Embryonic facial prominence (tissue), 1 donor: Measurements from ENCODE around the gene WFS1.
A peak's percentile ranks its signal among the peaks of the same experiment; 100 is the strongest.

Experiments used
- DNase-seq: peaks from one replicate; pipeline ENCODE4 v3.0.0-alpha.2; 2016; ENCODE audit errors: extremely low spot score

Gene WFS1

DNA sequence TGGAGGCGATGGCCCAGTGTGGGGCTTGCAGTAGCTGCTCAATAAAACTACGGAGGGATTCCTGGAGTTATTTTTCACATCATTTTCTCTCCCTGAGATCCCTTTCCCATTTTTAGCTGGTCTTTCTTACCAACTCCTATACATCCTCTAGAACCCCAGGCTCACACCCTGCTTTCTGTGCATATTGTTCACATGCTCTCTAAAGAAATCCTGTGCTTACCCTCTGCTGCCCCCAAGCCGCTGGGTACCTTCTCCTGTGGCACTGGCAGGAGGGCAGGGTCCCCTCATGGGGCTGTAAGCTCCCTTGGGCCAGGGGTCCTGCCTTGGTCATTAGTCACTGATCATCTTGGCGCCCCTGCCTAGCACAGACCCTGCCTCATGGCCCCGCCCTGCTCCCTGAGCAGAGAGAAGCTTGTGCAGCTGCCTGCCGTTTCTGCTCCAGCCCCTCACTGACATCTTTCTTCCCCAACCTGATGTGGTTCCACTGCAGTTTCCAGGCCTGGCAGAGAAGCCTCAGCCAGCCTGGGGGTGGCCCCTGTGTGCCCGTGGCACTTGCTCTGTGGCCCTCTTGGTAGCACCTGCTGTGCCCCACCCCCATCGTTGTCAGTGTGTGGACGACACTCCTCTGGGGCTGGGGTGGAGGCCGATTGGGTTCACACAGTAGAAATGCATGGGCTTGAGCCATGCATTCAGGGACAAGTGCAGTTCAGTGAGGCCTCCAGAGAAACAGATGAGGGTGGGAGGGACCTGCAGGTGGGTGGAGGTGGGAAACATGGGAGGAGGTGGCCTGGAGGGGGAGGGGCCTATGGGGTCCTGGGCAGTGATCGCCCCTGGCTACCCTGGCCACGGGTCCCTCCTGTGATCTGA lies 69.5 kb downstream of the WFS1 start:
- DNase-seq: no peak

DNA sequence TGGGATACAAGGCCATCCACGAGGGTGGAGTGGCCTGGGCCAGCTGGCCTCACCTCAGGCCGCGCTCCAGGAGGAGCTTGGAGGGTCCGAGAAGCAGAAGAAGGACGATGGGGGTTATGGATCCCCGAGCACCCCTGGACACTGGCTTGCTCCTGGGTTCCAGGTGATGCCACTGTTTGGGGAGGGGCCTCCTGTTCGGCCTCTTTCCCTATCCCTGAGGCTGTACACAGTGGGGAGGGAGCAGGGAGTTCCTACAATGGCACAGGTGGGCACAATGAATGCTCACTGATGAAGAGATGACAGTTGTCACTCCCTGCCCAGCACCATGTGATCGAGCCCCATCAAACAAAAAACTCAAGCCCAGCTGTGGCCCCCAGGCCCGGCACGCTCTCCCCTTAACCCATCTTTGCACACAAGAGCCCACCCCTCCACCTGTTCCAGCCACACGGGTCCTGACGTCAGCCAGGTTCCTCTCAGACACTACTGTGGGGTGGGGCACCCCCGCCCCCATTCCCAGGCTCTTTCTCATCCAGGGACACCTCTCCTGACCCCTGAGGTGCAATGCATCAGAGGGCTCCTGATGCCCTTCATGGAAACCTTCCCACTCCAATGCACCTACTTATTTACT lies 70.3 kb downstream of the WFS1 start:
- DNase-seq: no peak

DNA sequence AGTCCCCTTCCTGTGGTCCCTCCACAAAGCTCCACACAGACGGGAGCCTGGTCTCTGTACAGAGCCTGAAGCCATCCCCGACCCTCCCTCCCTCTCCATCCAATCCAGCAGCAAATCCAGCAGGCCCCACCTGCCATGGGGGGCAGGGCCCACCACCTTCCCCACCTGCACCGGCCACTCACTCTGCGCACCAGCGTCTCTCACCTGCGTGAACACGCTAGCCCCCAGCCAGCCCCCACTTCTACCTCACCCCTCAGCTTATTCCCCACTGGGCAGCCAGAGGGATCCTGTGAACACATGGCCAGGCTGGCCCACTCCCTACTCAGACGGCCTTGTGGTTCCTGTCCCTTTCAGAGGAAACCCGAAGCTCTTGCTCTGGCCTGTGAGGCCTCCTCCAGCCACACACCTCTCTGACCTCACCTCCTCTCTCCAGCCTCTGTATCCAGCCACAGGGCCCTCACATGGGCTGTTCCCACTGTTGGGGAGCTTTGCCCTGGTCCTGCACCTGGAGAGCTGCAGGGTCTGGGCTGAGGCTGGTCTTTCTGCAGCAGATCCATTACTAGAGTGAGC lies 70.9 kb downstream of the WFS1 start:
- no peak for DNase-seq

DNA sequence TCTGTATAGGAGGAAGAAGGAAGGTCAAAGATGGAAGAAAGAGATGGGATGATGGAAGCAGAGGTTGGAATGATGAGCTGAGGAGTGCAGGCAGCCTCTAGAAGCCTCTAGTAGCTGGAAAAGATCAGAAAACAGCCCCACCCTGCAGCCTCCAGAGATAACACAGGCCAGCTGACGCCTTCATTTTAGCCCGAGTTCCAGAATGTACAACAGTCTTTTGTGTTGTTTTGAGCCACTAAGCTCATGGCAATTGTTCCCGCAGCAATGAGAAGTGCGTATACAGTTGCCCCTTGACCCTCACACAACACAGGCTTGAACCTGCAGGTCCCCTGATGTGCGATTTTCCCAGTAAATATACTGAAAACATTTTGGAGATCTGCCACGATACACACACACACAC lies 72.0 kb downstream of the WFS1 start:
- DNase-seq: no peak

DNA sequence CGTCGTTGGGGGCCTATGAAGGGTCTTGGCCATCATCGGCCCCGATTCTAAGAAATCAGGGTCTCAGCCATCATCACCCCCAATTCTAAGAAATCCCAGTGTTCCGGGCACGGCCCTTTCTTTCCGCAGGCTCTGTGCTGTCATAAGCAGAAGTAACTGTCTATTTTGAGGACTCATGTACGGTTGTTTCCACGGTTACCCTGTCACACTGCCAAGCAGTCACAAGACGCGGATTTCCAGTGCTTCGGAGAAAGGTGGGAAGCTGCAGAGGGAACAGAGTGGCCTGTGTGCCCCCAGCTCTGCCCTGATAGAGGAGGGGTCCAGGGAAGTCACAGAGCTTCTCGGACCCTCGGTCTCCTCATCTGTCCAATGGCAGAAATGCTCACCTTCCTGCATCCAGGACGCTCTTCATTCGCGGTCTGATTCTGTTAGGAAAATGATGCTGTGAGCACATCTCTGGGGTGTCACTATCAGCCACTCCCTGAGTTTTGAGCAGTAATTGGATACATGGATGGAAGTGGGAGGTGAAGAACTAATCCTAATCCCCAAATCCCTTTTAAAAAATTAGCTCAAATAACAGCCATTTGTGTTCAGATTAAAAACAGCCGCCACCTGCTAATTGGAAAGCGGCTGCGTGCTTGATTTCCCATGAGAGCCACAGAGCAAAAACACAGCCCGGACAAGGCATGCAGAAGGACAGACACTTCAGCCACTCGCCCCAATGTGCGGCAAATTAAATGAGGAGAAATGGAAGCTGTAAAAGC lies 73.1 kb downstream of the WFS1 start:
- DNase-seq: no peak

DNA sequence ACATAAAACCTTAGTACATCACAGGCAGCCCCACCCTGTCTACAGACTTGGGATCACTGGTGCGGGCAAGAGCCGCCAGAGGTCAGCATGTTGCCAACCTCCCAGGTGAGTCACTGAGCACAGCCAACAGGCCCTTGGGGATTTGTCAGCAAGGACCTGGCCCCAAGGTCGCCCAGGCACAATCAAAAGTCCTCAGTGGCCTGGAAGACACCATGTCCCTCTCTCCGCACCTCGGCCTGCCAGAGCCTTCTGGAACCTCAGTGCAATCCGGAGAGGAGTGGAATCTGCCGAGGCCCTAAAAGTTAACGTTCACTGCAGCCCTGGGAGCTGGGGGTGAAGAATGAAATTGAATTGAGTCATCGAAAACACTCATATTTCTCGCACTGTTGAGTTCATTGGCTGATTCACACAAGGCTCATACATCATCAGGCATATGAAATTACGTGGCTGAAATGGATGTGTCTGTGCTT lies 74.3 kb downstream of the WFS1 start:
- no peak for DNase-seq

DNA sequence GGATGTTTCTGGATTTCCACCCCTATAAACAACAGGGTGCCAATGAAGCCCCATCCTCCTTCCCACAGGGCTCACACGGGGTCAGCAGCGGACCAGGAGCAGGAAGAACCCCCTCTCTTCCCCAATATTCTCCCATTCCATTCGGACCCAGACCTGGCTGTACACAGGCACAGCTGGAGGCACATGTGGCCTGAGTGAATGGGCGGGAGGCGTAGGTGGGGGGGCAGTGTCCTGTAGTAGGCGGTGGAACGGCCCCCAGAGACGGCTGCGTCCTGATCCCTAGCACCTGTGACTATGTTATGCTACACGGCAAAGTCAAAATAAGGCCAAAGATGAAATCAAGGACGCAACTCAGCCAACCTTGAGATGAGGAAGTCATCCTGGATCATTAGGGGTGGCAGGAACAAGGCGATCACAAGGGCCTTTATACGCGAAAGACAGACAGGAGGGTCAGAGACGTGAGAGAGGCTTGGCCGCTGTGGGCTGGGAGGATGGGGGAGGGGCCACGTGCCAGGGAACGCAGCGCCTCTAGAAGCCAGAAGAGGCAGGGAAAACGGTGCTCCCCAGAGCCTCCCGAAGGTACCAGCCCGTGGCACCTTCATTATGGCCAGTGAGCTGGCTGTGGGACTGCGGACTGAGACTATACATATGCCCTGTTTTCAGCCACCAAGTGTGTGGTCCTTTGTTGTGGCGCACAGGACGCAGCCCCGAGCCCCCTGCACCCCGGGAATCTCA lies 75.6 kb downstream of the WFS1 start:
- no peak for DNase-seq

DNA sequence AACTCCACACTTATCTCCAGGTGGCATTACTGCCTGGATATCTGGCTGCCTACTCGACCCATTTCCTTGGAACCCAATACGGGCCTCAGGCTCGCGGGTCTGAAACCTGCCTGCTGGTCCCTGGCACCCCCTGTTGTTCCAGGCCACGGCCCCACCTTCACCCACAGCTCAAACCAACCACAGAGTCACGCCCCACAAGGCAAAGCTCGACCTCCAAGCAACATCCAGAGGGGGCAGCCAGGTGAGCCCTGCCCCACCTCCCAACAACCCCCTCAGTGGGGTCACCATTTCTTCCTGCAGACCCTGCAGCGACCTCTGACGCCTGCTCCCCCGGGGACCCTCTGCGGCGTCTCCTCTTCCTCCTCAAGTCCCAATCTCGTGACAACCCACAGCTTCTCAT lies 76.2 kb downstream of the WFS1 start:
- DNase-seq: no peak

DNA sequence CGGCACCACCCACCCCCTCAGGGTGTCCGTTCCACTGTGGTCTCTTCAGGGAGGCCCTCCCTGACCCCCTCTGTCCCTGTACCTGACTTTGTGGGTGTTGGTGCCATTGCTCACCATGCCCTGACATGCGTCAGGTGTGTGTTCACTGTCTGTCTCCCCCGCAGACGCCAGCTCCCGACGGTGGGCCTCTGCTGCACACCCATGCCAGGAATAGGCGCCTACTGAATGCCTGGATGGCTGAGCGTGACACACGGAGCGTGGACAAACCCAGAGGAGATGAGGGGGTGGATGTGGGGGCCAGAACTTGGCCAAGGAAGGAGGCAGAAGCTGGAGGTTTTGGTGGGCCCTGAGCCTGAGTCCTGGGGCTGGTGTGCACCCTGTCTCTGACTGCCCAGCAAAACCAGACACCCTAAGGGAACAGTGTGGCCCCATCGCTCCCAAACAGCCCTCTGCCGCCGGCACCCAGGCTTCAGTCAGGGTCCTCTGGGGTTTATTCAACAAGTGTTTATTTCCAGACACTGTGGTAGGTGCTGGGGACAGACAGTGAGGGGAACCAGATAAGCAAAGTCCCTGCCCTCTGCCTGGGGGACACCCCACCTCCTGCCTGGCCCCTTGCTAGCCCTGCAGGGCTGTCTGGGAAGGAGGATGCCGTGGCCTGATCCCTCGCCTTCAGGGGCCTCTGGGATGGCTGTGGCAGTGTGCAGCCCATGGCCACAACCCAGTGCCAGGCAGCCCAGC lies 76.9 kb downstream of the WFS1 start:
- no peak for DNase-seq

DNA sequence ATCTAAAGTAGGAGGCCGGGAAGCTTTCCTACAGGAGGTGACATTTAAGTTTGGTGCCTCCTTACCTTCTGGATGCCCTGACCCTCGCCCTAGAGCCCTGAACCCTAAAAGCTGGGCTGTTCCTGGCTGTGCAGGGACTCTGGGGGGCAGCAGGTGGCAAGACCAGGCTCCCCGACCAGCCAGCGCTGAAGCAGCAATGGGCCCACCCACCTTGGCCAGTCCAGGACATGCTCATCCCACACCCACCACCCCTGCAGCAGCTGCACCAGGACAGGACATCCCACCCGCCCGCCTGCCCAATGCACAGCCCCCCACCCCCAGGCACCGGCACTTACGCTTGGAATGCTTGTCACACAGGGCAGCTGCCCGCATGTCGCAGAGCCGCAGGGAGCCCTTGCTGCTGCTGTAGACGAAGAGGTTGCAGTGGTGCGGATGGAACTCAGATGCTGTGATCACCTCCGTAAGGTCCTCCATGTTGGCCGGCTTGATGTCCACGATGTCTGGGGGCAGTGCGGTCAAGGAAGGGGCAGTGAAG lies 77.9 kb downstream of the WFS1 start:
- DNase-seq: no peak

DNA sequence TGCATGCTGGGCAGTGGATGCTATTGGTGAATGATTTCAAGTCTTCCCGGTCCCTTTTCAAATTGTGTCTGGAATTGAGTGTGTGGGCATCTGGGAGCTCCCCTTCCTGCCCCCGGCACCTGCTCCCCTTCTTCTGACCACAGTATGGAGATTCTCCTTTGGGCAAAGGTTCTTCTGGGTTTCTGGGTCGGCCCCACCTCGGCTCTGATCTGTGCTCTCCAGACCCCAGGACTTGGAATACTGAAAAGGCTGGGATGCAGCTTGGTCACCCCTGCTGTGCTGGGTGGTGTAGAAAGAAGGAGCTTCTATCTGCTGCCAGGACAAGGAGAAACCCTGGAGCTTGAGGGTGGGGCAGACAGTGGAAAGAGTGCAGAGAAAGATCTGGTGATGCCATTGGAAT lies 78.8 kb downstream of the WFS1 start:
- DNase-seq: no peak

DNA sequence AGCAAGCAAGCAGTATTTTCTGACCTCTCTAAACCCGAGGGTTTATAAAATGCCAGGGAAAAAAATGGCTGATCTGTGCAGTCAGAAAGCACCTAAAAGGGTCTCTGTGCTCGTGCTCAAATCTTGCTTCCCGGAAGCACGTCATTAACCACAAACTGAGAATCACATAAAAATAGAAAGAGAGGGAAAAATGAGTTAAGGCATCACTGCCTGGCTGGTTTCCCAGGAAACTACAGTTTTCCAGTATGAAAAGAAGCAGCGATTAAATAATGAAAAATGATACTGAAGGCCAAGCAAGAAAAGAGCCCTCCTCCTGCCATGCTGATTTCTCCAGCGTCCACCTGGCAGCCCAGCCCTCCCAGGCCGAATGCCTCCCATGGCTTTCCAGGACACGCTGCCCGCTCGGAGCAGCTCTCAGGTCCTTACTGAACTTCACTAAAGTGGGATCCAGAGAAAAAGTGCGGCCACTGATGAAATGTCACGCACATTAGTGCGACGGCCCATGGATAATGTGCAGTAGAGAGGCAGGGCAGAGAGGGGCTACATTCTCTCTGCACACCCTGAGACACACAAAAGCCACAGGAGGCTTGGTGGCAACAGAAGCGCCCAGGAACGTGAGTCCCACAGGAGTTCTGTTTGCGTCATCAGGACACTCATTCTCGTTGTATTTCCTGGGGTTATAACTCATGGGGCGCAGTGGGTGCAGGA lies 80.4 kb downstream of the WFS1 start:
- peak; percentile 8 for DNase-seq

DNA sequence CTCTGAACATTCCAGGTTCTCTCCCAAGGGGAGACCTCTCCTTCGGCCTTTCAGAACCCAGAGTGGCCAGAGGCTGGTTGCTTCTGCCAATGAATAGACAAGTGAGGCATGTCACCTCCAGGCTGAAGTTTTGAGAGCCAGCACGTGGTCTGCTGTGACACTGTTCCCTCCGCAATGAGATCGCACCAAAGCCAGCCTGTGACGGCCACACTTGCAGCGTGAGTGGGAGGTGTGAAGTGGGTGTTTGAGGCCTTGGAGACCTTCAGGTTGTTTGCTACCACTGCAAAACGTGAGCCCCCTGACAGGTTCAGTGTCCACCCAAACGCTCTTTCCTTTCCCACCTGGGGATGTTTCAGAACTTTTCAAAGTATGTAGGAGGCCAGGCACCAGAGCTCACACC lies 81.0 kb downstream of the WFS1 start:
- DNase-seq: no peak

DNA sequence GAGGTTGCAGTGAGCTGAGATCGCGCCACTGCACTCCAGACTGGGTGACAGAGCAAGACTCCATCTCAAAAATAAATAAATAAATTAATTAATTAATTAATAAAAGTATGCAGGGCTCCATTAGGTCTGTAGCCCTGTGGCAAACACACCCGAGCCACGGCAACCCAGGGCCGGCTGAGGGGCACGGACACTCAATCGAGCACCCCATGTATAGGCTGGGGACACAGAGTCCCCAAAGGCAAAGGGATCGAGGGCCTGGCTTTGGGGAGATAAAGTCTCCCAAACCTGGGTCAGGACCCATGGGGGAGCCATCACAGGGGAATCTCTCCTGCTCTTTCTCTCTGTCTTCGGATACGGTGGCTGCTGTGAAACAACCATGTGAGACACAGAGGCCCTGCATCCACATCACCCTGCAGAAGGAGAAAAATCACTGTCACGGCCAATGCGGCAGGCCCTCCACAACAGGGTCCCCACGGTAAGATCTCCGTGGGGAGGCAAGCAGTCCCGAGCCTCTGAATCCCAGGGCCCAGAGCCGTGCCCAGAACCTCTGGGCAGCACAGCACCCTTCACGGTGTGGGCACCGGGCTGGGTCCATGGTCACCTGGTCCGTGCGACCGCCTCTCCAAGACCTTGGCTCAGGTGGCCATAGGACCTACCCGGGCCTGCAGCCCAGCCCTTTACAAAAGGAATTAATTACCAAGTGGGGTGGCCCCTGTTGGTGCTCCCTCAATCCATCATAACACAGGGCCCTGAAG lies 81.8 kb downstream of the WFS1 start:
- DNase-seq: no peak

DNA sequence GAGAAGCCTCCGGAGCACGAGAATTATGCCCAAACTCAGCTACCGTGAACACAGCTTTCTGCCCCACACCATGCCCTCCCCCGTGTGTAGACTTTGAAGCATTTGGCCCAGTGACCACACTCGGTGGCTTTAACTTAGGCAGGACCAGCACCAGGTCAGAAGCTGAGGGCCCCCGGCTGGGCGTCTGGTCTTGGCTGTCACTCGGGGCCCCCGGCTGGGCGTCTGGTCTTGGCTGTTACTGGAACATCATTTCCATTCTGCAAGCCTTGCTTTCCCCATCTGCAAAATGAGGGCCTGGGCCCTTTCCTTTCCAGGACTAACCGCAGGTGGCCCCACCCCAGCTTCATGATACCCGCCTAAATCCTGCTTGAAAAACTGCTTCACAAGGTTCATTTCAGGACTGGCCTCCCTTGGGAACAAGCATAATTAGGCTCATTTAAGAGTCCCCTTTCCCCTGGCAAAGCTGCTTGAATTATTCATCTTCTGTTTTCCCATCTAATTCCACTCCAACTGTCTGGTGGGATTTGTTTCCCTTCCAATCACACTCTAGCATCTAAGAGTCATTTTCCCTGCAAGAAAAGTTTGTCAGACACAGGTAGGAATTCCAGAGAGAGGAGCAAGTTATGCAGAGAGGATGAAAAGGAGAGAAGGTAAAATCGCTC lies 82.5 kb downstream of the WFS1 start:
- DNase-seq: no peak
